ENCODE measurements around the gene PFKP.

The PFKP gene

GRCh38 chr10:3072641-3073360, 5.5 kb downstream of the PFKP start:
- DNase-seq, result no peak

- no peak for DNase-seq
Measured at GRCh38 chr10:3074145-3074665, 6.9 kb downstream of the PFKP start.

GRCh38 chr10:3074985-3075600, 7.7 kb downstream of the PFKP start:
- no peak for DNase-seq

- DNase-seq, result no peak
Measured at GRCh38 chr10:3076138-3076537, 8.8 kb downstream of the PFKP start.

GRCh38 chr10:3077509-3077908, 10.2 kb downstream of the PFKP start:
- DNase-seq, result no peak

GRCh38 chr10:3077940-3078630, 10.7 kb downstream of the PFKP start:
- no peak for DNase-seq

- no peak for DNase-seq
Measured at GRCh38 chr10:3081383-3081981, 14.1 kb downstream of the PFKP start.

- no peak for DNase-seq
Measured at GRCh38 chr10:3082290-3082689, 14.9 kb downstream of the PFKP start.

- no peak for DNase-seq
Measured at GRCh38 chr10:3085785-3086567, 18.6 kb downstream of the PFKP start.

GRCh38 chr10:3090388-3090787, 23.0 kb downstream of the PFKP start:
- DNase-seq, result no peak

- no peak for DNase-seq
Measured at GRCh38 chr10:3090914-3091787, 23.8 kb downstream of the PFKP start.

- no peak for DNase-seq
Measured at GRCh38 chr10:3091921-3092320, 24.6 kb downstream of the PFKP start.

GRCh38 chr10:3093996-3094395, 26.6 kb downstream of the PFKP start:
- no peak for DNase-seq

GRCh38 chr10:3094609-3095036, 27.3 kb downstream of the PFKP start:
- no peak for DNase-seq

- no peak for DNase-seq
Measured at GRCh38 chr10:3095373-3096139, 28.2 kb downstream of the PFKP start.

- no peak for DNase-seq
Measured at GRCh38 chr10:3096149-3096548, 28.8 kb downstream of the PFKP start.

- DNase-seq, result no peak
Measured at GRCh38 chr10:3097160-3097559, 29.8 kb downstream of the PFKP start.

GRCh38 chr10:3098689-3099088, 31.3 kb downstream of the PFKP start:
- no peak for DNase-seq

GRCh38 chr10:3099291-3100092, 32.1 kb downstream of the PFKP start:
- DNase-seq, result no peak
